Fibroblast of pulmonary artery (primary cell): ENCODE measurements around the gene SERPINE2.
"Not testable (repeated sequence)": the region's sequence is repeated elsewhere in the genome, so short reads cannot be mapped to it uniquely, and the experiment has no call there.

Experiments used
- DNase-seq: peaks from one replicate; pipeline ENCODE4 v3.0.0-alpha.2; 2010; ENCODE audit warnings: low read depth
- H3K4me3 ChIP-seq: replicated peaks from 2 replicates; pipeline ENCODE4 v1.5.1; 2011; ENCODE audit warnings: low read depth, mild to moderate bottlenecking, control low read depth, low read length, moderate library complexity
- TF ChIP-seq, protein P1 (sequence below): IDR thresholded peaks from 2 replicates; pipeline ENCODE4 v1.5.1; 2011; ENCODE audit warnings: mild to moderate bottlenecking, control low read depth, low read length, inconsistent platforms; ENCODE audit errors: missing control alignments

SERPINE2 gene

DNA sequence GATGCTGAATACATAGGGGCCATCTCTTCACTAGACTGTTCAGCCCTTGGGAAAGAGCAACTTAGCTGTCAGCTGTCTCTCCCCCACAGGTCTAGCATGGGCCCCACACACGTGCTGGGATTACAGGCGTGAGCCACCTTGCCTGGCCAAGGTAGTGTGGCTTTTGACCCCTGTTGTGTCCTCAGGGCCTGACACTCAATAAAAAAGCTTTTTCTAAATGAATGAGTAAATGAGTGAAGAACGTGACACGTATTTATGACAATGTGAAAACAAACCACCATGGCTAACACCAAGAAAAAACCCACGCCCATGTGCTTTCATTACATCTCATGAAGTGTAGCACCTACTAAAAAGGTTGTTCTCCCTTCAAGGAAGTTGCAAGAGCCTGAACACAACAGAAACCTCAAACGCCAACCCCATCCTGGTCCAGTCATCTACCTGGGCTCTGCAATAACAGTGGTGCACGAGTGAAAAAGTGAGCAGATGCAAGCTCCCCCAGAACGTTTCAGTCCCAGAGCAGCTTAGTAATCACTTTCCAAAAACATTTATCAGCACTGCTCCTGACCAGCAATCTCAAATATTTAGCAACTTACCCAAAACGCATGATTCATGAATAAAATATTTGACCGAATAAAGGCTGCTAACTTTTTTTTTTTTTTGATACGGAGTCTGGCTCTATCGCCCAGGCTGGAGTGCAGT lies 97.4 kb downstream of the SERPINE2 start:
- peak overlapping the region; percentile 15 for H3K4me3 ChIP-seq
- DNase-seq = peak; percentile 90
- TF ChIP-seq, protein P1, sequence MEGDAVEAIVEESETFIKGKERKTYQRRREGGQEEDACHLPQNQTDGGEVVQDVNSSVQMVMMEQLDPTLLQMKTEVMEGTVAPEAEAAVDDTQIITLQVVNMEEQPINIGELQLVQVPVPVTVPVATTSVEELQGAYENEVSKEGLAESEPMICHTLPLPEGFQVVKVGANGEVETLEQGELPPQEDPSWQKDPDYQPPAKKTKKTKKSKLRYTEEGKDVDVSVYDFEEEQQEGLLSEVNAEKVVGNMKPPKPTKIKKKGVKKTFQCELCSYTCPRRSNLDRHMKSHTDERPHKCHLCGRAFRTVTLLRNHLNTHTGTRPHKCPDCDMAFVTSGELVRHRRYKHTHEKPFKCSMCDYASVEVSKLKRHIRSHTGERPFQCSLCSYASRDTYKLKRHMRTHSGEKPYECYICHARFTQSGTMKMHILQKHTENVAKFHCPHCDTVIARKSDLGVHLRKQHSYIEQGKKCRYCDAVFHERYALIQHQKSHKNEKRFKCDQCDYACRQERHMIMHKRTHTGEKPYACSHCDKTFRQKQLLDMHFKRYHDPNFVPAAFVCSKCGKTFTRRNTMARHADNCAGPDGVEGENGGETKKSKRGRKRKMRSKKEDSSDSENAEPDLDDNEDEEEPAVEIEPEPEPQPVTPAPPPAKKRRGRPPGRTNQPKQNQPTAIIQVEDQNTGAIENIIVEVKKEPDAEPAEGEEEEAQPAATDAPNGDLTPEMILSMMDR = no peak

DNA sequence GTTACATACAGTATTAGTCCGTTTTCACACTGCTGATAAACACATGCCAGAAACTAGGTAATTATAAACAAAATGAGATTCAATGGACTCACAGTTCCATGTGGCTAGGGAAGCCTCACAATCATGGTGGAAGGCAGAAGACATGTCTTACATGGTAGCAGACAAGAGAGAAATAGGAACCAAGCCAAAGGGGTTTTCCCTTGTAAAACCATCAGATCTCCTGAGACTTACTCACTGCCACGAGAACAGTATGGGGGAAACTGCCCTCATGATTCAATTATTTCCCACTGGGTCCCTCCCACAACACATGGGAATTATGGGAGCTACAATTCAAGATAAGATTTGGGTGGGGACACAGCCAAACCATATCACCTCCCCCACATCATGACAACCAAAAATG lies 99.6 kb downstream of the SERPINE2 start:
- H3K4me3 ChIP-seq = not testable (repeated sequence)
- peak; percentile 58 for DNase-seq

DNA sequence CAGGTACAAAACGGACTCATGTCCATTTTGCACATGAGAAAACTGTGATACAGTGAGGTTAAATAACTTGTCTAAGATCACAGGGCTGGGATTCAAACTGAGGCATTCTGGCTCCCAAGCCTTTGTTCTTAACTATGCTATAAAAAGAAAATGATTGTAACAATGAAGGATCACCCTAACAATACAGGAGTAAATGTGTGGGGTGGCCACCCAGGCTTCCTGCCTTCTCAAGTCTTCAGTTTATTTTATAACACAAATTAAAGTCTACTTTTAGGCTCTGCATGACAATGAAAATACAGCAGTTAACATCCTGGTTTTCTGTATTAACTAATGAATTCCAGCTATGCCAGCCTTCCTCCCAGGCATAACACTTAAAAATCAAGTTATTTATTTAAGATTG lies 101.6 kb downstream of the SERPINE2 start:
- no peak for DNase-seq
- H3K4me3 ChIP-seq = no peak overlapping the region
- TF ChIP-seq, protein P1 = no peak

DNA sequence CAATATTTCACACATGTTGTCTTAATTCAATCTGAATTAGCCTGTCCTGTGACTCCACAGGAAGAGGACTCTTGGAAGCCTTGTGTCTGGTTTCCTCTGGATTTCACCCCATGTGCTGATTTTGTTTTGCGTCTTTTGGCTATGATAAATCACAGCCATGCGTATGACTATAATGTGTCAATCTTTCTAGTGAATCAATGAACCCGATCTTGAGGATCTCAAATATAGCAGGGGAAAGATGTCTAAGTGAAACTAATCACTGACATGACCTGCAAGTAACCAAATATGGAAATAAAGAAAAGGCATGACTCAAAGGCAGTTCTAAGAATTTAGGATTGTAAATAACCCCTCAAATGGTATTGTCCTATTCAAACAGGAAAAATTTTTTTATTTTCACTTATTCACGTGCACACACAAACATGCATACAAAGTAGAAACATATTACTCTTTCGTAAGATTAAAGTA lies 102.2 kb downstream of the SERPINE2 start:
- no peak for DNase-seq
- H3K4me3 ChIP-seq = no peak overlapping the region
- TF ChIP-seq, protein P1 = no peak

DNA sequence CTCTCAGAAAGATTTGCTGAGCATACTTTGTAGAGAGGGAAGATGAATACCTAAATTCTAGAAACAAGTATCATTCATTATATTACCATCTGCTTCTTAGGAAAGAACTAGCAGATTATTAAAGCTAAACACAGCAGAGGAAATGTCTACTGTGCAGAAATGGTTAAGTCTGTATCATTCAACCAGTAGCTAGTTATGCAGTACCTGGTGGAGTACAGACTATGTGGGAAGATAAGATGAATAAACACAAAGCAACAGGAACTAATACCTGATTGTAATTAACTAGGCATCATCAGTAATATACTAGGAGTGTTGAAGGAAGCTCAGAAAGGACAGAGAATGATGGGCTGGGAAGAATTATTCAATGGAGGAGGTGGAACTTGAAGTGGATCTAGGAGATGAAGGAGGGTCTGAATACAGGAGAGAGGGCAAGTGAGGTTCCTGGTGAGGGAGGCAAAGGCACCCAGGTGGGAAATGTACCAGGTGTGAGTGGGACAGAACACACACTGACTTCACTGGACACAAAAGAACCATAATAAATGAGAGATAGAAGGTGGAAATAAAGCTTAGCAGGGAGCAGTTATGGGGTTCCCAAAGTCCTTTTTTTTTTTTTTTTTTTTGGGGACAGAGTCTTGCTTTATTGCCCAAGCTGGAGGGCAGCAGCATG lies 103.5 kb downstream of the SERPINE2 start:
- TF ChIP-seq, protein P1 = no peak
- DNase-seq = no peak
- no peak overlapping the region for H3K4me3 ChIP-seq

DNA sequence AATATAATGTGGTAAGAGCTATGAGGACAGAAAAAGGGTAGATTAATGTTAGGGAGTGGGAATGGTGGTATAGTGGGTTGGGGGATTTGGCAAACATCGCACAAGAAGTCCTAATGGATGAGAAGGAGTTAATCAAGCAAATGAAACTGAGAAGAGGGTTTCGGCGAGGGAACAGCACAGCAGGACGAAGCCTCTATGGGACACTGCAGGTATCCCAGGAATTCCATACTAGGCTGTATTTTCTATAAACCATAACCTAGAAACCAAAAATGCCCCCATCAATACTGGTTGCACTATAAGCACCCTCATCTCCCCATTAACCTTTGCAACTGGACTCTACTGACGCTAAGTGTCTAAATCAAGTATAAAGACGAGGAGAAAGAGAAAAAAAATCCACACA lies 104.2 kb downstream of the SERPINE2 start:
- no peak for DNase-seq
- H3K4me3 ChIP-seq = no peak overlapping the region
- TF ChIP-seq, protein P1 = no peak

DNA sequence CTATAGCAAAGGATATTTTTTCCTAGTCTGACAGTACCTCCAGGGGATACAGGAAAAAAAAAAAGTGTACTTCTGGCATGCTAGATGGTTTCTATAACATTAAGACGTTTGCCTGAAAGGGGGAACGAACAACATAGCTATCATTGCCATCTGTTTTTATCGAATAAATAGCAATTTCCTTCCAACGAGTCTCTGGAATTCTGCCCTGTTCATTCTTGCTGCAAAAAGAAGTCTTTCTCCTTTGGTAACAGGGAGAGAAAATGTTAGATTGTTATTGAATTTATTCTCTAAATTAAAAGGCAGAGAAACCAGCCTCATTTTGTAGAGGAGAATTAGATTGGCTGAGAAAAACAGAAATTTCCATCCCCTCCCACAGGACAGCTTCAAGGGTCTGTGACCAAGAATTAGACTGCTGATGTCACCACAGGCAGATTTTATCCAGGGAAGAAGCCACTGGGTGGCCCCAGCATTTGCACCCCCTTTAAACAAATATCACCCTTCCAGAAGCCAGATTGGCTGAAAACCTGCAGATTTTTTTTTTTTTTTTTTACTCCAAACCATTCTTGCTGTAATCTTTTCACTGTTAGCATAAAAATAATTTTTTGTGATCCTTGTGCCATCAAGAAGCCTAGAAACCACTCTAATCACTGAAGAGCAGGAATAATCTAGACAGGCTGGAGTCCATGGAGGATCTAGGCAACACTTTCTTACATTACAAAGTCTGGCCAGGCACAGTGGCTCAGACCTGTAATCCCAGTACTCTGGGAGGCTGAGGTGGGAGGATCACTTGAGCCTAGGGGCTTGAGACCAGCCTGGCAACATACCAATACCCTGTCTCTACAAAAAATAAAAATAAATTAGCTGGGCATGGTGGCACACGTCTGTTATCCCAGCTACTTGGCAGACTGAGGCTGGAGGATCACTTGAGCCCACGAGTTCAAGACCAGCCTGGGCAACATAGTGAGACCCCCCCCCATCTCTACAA lies 106.0 kb downstream of the SERPINE2 start:
- no peak for DNase-seq
- no peak overlapping the region for H3K4me3 ChIP-seq
- TF ChIP-seq, protein P1 = no peak
